ENCODE data around the gene RSPRY1.

DNA sequence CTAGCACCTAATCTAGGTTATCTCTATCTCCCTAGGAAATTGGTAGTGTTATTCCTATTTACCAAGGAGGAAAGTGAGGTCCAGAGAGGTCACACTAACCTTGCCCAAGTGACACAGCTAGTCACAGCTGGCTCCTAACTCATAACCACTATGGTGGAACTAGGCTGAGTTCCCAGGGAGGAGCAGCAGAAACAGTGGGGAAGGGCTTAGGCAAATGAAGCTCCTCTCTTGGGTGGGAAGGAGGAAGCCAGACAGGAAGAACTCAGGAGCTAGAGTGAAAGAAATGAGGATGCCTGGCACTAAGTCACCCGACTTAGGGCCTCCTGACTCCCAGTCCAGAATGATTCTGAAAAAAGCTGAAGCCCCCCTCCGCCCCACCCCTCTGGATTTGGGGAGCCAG, 34.8 kb upstream of the RSPRY1 start:
- TF ChIP-seq, protein P1, sequence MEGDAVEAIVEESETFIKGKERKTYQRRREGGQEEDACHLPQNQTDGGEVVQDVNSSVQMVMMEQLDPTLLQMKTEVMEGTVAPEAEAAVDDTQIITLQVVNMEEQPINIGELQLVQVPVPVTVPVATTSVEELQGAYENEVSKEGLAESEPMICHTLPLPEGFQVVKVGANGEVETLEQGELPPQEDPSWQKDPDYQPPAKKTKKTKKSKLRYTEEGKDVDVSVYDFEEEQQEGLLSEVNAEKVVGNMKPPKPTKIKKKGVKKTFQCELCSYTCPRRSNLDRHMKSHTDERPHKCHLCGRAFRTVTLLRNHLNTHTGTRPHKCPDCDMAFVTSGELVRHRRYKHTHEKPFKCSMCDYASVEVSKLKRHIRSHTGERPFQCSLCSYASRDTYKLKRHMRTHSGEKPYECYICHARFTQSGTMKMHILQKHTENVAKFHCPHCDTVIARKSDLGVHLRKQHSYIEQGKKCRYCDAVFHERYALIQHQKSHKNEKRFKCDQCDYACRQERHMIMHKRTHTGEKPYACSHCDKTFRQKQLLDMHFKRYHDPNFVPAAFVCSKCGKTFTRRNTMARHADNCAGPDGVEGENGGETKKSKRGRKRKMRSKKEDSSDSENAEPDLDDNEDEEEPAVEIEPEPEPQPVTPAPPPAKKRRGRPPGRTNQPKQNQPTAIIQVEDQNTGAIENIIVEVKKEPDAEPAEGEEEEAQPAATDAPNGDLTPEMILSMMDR (conservative IDR thresholded peaks at IDR 0.05) = no peak
- no peak for TF ChIP-seq ZFX (IDR thresholded peaks at IDR 0.05)
